Stimulated activated CD8-positive, alpha-beta memory T cell treated with anti-CD3 and anti-CD28 coated beads, Interleukin-2, amount 100 ng/mL, for 1 hour (primary cell): ENCODE data around the gene TBC1D8B.
"Not testable (repeated sequence)": the region's sequence is repeated elsewhere in the genome, so short reads cannot be mapped to it uniquely, and the experiment has no call there.

Experiments used
- DNase-seq, 2 donors: peaks; one replicate each; pipeline ENCODE4 v3.0.0-alpha.2; 2020; ENCODE audit warnings: low read depth in 2 of 2

Gene TBC1D8B

DNA sequence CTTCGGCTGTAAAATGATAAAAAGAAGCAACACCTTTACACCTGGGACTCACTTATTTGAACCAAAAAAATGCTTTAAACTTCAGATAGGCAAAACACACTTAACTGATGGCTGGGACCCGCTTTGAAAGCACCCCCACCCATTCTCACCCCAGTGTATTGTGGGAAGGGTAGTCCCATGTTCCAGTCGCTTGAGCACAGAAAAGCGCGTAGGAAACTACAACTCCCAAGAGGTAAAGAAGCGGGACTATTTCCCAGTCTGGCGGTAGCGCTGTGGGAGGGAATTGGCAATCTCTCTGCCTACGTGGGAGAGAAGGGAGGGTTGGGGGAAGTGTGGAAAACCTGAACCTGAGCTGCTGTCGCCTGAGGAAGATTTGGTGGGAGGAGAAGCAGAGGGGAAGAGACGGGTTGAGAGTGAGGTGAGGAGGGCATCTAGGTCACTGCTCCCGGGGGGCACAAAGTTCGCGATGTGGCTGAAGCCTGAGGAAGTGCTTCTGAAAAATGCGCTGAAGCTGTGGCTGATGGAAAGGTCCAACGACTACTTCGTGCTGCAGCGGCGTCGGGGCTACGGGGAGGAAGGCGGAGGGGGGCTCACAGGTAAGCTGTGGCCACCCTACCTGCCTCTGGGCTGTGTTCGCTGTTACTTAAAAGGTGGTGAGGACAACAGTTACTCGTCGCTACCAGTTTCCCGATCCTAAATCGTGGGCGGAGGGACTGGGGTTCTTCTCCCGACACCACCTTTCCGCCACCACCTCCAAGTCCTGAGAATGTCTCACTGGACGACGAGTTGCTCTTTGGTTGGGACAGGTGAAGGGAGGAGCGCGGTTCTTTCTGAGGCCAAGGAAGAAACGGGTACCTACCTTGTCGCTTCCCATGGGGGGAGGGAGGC lies at the start of gene TBC1D8B:
Gene TBC1D8B, plus strand, starts transcription at position 286 of the 888 bp plus-strand sequence. Its CDS starts 181 bp downstream, at position 467.
- no peak for DNase-seq

DNA sequence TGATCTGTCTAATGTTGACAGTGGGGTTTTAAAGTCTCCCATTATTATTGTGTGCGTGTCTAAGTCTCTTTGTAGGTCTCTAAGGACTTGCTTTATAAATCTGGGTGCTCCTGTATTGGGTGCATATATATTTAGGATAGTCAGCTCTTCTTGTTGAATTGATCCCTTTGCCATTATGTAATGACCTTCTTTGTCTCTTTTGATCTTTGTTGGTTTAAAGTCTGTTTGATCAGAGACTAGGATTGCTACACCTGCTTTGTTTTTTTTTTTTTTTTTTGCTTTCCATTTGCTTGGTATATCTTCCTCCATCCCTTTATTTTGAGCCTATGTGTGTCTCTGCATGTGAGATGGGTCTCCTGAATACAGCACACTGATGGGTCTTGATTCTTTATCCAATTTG lies 33.2 kb upstream of the TBC1D8B start:
- DNase-seq: not testable (repeated sequence)

DNA sequence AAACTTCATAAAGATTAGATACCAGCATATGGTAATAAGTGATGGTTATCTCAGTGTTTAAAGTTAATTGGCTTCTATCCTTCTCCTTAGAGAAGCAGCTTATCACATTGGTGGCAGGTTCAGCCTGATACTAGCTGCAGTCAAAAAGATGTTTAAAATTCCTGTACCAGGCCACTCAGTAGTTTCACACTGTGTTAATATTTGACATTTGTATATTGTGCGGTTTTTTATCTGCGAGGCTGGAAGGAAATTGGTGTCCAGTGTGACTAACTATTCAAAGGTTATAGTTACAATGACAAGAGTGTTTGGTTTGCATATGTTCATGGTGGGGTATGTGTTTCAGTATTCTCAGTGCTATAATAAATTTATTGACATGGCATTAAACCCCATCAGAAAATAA lies 27.5 kb upstream of the TBC1D8B start:
- no peak for DNase-seq

DNA sequence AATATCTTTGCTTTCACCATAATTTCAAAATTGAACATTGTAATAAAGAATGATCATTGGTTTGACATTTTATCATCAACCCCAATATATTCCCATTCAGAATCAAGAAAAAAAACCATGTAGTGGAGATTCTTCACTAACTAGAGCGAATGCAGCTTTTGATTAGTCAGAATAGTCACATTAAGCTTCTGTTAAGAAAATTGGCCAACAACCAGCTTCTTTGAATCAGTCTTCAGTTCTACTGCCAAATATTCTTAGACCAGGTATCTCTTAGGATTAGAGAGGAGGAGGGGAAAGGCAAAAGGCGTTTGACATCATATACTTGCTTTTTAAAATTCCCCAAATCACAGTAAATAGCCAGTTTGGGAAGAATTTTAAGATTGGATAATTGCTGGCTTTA lies 22.2 kb upstream of the TBC1D8B start:
- DNase-seq: no peak

DNA sequence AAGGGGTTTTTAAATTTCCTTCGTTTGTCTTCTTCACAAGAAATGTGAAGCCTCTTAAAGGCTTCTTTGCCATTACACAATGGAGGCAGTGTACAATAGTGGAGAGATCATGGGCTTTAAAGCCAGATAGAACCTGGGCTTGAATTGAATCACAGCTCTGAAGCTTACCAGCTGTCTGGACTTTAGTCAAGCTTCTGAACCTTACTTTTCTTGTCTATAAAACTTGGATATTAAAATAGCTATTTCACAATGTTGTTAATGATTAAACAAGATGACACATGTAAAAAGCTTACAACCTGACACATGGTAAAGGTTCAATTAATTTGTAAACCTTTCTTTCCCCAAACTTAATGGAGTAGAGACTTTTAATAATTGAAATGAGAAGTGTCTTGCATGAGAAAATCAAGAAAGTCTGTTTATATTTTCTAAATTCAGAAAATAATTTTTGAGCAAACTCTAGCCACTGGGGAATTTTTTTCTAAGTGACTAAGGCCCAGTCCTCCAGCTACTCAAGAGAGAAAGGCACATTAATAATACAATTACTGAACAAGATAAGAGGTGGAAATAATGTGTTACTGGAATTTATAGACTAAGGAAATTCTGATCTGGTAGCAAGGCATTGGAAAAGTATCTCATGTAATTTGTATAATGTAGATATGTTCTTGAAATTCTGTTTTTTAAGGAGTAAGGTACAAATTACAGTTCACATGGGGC lies 21.7 kb upstream of the TBC1D8B start:
- no peak for DNase-seq

DNA sequence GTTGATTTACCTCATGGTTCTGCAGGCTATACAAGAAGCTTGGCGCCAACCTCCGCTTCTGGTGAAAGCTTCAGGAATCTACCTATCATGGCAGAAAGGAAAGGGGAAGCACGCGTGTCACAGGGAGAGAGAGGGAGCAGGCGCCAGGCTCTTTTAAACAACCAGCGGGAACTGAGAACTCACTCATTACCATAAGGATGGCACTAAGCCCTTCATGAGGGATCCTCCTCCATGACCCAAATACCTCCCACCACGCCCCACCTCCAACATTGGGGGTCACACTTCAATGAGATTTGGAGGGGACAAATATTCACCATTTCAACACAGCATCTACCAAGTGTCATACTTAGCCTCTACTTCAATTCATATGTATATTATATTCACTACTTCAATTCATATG lies 18.8 kb upstream of the TBC1D8B start:
- DNase-seq: no peak

DNA sequence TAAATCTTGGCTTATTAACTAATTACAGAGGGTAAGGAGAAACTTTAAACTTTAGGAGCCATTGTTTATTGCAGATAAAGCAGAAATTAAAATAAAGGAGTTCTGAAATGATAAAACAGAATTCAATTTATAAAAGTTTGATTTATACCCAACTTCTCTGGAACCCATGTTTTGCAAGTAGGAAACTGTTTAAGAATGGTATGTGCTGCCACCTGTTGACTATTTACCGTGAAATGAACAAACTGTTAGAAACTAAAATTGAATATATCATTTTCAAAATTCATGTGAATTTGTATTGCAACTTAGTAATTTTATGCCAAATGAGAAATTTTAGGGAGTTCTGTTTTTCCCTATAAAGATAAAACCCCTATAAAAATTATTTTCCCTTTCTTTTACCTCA lies 11.0 kb upstream of the TBC1D8B start:
- DNase-seq: no peak

DNA sequence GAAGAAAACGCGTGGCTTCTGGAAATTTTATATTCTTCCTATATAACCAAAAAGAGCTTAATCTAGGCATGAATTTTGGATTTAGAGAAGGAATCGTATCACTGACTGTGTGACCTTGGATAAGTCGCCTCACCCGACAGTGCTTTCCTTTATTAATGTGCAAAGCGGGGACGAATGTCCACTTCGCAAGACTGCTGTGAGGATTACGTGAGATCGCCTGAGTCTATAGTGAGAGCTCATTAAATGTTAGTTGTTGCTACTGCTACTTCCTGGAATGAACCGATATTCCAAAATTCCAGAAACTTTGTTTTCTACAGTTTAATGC lies 448 bp upstream of the TBC1D8B start:
- no peak for DNase-seq

DNA sequence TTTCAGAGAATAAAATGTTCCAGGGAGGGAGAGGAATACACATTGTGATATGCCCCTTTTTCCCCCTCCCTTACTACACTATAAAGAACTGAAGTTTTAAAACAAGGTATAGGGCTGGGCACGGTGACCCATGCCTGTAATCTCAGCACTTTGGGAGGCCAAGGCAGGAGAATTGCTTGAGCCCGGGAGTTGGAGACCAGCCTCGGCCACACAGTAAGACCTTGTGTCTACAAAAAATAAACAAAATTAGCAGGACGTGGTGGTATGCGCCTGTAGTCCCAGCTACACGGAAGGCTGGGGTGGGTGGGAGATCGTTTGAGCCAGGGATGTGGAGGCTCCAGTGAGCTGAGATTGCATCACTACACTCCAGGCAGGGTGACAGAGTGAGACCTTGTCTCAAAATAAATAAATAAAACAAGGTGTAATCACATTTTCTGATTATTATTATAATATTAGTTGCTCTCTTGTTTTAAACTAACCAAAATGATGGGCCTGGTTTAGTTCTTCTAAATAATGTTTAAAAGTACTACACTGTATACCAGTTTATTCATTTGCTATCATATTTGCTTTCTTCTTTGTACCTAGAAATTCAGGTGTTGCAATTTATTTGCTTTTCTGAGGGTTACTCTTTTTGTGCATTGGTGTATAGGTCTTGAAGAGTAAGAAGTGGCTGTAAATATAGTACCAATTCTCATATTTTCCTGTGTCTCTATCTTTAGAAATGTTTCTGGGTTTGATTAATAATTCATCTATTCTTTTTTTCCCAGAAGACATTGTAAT lies 8.8 kb downstream of the TBC1D8B start:
- no peak for DNase-seq

DNA sequence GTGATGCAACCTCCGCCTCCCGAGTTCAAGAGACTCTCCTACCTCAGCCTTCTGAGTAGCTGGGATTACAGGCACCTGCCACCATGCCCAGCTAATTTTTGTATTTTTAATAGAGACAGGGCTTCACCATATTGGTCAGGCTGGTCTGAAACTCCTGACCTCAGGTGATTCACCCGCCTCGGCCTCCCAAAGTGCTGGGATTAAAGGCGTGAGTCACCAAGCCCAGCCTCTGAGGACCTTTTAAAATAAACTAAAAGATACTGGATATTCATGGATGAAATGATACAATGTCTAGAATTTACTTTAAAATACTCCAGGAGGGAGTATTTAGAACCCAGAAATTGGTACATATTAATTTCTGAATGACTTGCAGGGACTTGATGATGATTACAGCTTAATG lies 10.5 kb downstream of the TBC1D8B start:
- not testable (repeated sequence) for DNase-seq

DNA sequence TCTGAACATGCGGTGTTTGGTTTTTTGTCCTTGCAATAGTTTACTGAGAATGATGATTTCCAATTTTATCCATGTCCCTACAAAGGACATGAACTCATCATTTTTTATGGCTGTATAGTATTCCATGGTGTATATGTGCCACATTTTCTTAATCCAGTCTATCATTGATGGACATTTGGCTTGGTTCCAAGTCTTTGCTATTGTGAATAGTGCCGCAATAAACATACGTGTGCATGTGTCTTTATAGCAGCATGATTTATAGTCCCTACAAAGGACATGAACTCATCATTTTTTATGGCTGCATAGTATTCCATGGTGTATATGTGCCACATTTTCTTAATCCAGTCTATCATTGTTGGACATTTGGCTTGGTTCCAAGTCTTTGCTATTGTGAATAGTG lies 11.6 kb downstream of the TBC1D8B start:
- DNase-seq: not testable (repeated sequence)

DNA sequence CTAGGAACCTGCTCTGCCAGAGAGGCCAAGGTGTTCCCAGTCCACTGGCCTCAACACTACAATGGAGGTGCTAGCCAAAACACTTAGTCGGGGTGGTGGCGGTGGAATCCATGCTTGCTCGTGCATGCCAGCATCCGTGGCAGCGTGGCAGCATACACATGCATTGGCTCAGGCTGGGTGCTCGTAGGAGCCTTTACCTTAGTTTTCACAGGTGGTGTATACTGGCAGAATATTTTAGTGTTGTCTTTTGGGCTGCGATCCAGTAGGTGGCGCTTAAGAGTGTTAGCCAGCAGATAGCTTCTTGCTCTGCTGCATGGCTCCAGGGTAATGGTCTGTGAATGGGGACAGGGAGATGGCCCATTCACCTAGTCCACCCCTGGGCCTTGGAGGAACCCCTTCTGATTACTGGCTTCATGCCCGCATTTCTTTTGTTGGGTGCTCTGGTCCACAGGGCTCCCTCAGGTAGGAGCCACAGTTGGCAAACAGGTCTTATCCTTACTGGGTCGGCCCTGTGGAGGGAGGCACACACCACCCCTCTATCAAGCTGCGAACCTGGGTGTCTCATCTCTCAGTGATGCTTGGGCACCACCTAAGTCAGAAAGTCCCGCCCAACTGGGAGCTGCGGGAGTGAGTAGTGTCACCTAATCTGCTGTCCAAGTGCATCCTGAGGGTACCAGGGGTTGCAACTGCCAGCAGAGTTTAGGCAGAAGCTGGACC lies 60.7 kb downstream of the TBC1D8B start:
- no peak for DNase-seq

DNA sequence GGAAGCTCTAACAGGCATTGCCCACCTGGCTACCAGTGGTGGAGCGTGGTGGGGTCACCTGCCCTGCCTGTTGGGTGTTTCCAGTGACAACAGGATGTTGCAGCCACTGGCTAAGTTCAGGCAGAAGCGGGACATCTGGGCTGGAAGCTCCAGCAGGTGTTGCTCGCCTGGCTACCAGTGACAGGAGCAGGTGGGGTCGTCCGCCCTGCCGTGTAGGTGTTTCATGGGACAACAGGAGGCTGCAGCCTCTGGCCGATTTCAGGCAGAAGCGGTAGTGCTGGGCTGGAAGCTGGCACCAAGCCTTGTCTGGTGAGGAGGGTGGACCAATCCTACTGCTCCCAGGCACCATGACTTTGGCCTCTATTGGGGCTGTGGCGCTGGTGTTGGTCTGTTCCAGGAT lies 61.2 kb downstream of the TBC1D8B start:
- DNase-seq: no peak

DNA sequence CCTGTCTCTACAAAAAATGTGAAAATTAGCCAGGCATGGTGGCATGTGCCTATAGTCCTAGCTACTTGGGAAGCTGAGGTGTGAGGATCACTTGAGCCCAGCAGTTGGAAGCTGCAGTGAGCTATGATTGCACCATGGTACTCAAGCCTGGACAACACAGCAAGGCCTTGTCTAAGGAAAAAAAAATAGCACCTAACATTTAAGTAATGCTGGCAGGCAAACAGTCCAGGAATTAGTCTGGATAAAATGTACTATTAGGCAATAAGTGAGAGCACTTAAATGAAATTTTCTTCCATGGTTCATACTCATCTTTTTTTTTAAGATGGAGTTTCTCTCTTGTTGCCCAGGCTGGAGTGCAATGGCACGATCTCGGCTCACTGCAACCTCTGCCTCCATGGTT lies 70.3 kb downstream of the TBC1D8B start:
- not testable (repeated sequence) for DNase-seq

DNA sequence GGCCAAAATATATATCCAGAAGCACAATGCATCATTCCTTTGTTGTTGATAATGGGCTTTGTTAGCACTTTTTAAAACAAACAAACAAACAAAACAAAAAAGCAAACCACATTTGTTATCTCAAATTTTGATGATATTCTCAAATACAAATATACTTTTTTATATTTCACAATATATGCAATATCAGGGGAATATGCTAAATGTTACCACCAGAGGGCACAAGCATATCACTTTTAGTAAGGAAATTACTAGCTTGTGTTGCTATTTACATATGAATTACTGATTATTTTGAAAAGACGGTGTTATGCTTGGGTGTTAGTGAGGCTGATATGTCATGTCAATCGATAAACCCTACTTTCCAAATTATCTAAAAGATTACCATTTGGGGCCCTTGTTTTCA lies 71.6 kb downstream of the TBC1D8B start:
- no peak for DNase-seq

DNA sequence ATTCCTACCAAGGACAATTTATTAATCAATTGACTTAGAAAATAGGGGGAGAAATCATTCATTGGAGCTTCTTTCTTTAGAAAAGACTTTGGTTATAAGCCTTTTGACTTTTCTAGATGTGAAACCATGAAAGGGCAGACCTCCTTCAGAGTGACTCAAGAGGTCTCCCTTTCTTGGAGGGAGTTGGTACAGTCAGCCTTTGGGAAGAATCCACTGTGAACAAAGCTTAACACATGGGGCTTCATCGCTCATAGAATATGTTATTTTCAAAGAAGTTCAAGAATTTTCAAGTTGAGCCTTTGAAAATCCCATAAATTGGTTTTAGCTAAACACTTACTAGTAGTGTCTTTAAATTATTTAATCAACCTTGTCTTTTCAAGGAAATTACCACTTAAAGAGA lies 72.7 kb downstream of the TBC1D8B start:
- no peak for DNase-seq

DNA sequence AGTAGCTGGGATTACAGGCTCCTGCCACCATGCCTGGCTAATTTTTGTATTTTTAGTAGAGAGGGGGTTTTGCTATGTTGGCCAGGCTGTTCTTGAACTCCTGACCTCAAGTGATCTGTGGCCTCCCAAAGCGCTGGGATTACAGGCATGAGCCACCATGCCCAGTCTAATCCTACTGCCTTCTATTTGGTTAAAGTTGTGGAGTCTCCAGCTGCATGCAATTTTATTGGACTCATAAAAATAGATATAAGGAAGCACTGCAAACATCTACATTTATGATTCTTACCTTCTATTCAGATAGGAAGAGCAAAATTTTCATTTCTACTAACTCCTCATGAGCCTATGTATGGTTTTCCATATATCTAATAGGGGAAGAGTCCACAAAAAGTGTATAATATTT lies 87.0 kb downstream of the TBC1D8B start:
- no peak for DNase-seq

DNA sequence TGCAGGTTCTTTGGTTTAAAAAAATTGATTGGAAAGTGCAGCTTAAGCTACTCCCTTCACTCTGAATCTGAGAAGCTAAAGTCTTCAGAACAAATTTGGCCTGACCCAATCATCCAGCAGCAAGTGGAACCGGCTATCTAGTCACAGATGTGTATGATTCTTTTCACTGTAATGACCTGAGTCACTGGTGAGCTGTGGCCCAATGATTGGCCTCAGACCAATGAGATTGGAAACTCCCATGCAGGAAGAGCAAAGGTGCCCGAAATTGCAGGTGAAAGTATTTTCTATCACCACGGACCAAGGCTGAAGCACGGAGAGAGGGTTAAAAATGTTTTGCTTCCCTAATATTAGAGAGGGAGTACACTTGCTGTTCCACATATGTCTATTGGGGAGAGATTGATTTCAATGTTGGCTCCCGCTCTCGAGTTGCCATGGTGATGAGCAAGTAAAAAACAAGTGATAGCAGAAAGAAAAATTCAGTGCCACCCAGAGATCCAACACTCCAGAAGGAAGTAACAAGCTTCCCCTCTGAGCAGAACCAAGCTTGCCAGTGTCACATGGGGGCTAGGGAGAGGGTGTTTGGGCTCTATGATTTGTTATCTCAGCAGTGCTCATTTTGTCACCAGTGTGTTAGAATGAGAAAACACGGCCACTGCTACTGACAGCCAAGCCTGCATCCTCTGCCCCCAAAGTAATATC lies 89.4 kb downstream of the TBC1D8B start:
- DNase-seq: no peak

DNA sequence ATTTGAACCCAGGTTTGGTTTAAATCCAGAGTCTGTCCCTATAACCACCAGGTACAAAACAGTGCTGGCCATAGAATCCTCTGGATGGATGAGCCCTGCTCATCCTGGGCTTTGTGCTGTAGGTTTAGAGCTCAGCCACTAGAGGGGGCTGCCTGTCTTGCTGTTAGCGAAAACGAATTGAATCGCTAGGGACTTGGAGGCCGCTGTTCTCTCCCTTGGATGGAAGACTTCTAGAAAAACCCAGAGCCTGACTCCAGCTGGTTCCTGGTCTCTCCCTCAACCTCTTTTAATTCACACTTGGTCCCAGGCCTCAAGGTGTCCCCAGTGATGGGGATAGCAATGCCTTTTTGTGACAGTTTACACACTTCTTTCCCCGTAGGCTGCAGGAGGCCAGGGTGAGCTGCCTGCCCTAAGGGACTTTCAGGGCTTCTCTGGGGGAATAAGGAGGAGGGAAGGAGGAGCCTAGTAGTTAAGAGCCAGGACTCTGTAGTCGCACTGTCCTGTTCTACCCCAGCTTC lies 92.0 kb downstream of the TBC1D8B start:
- peak; percentile 9 to 14 for DNase-seq

DNA sequence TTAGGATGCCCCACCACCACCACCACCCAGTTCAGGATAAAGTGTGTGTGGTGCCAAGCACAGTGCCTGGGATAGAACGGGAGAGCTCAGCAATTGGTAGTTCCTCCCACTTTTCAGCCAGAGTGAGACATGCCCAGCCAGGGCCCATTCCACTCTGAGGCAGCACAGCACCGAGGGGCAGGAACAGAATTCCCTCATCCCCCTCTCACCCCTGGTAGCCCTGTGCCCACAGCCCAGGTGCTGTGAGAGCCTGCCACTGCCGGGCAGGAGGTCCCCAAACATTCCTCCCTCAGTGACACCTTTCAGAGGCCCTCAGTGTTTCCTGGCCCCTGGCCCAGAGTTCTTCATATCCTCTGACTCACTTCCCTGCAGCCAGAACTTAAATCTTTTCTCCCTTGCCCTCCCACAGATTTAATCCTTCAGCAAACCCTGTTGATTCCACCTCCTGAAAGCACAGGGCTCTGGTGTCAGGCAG lies 92.5 kb downstream of the TBC1D8B start:
- no peak for DNase-seq

DNA sequence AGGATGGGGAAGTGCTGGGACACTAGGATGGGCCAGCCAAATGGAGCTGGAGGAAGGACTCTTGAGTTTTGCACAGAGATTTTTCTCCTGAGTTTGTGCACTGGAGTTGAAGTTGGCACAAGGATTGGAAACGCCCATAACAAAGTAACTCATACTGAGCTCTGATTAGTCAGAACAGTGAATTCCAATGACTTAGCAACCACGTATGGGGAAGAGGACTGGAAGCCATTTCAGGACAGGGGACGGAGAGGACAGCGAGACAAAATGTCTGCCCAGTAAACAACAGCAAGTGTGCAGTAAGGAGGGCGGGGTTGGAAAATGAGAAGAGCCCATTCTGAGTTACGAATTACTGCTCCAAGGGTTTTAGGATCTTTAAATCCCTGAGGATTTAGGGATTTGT lies 94.8 kb downstream of the TBC1D8B start:
- no peak for DNase-seq
